Suppressor macrophage treated with lipopolysaccharide for 4 hours (primary cell): Measurements from ENCODE around the gene RCAN2.
"Not testable (repeated sequence)": the region's sequence is repeated elsewhere in the genome, so short reads cannot be mapped to it uniquely, and the experiment has no call there.

Experiments
- DNase-seq: peaks from one replicate; pipeline ENCODE4 v3.0.0-alpha.2; 2020

Gene RCAN2

DNA sequence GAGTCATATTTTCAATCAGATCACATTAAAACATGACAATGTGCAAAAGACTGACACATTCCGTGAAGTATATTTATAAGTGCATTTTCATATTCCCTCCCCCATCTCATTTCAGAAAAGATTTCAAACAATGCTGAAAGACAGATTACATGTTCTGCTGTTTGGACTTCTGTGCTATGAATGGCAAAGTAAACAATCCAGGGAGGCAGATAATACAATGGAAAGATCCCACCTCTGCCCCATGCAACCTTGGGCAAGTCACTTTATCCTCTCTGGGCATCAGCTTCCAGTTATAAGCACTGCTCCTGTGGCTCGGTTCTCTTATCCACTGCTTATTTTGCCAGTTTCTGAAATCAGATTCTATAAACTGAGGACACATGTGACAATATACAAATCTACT lies 110.2 kb downstream of the RCAN2 start:
- DNase-seq = no peak

DNA sequence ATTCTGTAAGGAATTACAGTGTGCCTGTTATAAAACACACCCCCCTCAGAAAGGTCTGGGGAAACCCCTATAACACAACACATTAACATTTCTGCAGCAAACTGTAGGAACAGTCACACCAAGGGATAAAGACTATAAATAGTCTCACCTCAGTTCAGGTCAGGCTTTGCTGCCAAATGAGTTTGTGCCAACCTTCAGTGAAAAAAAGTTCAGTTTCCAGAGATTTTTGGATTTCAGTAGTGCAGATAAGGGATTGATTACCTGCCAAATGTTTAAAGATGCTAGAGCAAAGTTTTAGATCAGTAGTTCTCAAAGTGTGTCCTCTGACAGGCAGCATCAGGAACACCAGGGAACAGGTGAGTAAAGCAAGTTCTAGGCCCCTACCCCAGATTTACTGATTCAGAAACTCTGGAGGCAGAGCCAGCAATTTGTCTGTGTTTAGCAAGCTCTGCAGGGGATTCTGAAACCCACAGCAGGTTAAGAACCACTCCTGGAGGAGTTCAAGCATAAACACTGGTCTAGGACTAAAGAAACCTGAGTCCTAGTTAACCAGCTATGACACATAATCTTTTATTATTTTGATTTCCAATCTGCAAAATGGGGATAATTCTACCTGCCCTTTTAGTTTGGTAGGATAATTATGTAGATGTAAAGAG lies 111.0 kb downstream of the RCAN2 start:
- no peak for DNase-seq

DNA sequence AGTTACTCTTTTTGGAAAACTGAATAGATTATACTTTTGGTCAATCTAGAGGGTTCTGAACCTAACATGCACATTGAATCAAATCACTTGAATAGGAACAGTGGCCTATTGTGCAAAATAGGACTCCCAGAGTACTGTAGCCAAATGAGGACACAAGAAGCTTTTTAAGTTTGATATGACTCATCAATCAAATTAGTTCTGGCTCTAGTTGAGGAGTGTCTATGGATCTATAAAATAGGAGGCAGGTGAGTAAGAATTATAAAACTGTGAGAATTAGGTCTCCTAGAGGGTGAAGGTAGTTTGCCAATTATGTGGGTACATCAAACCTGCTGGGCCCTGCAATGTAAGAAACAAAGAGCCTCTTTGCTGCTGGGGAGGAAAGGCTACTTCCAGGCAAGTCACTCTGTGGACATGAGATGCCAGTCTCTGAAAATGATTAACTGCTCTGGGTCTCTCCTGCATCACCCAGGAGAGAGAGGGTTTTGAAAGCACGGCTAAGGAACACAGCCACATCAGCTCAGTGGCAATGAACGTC lies 112.3 kb downstream of the RCAN2 start:
- DNase-seq = no peak

DNA sequence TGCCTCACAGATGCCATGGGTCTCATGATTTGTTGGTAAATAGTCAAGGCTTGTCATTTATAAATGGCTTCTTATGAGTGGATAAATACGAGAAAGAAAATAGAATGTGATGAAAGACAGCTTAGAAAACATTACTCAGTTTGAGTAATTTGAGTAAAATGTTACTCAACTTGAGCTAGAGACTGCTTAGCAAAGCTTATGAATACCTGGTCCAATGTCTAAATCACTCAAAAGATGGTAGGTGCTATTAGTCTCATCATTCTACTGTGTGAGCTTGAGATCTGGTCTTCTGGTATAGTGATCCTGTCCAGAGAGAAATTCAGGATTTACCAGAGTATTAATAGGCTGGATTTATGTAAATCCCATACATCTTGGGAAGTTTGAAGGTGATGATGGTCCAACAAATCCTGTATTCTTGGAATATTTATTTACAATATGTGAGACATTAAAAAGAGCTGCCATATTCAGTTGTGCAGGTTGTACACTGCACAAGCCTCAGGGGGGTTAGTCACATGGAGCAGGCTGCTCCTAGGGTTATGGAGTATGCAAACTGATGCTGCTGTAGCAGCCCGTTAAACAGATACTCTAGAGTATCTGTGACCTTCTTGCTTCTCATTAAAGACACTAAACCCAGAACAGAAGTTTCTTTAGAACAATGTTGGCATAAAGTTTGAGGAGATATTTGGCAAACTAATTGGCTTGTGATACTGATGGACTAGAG lies 112.9 kb downstream of the RCAN2 start:
- no peak for DNase-seq

DNA sequence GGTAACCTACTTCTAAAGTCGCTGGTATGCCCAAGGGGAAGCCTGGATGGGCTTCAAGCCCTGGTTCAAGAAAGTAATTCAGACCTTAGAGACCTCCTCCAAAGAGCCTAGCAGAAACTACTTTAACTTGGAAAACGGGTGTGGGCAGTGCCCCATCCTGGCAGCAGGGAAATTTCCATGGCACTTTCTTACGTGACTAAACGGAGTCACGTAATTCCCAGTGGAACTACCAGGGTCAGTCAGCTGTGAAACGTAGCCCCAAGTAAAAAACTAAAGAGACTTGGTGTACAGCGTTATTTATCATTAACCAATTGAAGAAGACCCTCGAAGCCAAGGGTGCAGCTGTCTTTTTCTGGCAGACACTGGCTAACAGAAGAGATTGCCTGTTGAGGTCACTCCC lies 114.0 kb downstream of the RCAN2 start:
- DNase-seq = no peak

DNA sequence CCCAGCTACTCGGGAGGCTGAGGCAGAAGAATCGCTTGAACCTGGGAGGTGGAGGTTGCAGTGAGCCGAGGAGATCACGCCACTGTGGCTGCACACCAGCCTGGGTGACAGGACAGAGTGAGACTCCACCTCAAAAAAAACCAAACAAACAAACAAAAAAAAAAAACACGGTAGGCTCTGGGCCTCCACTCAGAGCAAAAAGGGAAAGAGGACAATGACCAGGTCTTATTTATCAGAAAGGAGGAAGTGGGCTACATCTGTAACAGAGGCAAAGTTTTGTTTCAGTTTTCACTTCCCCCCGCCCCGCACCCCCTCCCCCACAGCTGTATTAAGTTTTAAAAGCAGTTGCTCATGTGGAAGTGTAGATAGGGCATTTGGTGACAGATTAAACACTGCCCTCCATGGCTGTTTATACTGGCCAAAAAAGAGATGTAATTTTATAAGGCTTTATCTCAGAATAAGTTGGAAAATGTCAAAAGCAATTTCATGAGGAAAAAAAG lies 114.6 kb downstream of the RCAN2 start:
- peak; percentile 62 for DNase-seq

DNA sequence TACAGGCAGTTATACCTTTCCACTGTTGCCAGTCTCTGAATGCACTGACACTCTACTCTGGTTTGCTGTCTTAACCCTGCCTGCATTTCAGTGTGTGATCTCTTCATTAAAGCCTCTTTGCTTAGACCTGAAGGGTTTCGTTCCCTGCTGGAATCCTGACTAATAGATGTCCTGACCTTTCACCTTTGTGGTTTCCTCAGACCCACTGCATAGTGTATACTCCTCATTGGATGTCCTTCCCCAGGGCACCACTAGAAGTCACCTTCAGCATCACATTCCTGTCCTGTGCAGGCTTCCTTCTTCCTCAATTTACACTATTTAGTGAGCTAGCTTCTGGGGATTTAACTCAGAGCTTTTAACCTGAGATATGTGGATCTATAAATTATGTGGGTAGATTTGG lies 120.6 kb downstream of the RCAN2 start:
- DNase-seq = no peak

DNA sequence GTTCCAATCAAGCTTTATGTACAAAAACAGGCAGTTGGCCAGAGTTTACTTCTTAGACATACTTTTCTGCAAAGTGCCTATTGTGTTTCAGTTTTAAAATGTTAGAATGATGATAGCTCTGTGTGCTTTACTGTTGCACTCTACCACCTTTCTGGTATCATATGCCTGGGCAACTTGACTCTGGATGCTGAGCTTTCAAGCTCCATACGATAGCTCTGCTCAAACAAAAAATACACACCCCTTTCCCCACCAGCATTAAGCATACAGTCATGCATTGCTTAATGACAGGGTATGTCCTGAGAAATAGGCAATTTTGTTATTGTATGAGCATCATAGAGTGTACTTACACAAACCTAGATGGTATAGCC lies 123.1 kb downstream of the RCAN2 start:
- no peak for DNase-seq

DNA sequence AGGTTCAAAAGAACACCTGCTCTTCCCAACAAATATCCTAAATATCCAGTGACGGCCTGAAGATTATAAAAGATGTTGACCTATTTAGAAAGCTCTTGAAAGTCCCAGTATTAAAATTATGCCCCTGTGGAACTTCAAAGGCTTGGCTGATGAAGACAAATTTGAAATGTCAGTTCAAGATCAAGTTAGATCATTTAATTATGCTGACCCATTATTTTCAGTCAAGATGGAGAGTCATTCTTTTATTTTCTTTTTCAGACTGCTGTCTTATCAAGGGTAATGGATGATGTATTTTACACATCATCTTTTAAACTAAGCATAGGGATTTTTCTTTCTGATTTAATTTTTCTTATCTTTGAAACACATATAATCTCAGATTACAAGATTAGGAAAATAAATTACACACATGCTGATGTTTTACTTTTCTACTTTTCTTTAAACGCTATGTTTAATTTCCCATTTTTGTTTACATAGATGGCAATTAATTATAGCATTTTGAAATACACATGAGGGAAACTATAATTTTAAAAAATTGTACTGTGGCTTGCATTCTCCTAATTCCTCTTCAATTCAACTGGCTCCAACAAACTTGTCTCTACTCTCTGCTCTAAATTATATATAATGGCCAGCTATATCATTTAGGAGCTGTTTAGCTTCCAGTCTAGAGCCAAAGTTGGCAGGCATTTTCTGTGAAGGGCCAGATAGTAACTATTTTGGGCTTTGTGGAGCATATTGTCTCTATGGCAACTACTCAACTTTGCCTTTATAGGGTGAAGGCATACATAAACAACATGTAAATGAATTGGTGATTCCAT lies 123.7 kb downstream of the RCAN2 start:
- DNase-seq = no peak

DNA sequence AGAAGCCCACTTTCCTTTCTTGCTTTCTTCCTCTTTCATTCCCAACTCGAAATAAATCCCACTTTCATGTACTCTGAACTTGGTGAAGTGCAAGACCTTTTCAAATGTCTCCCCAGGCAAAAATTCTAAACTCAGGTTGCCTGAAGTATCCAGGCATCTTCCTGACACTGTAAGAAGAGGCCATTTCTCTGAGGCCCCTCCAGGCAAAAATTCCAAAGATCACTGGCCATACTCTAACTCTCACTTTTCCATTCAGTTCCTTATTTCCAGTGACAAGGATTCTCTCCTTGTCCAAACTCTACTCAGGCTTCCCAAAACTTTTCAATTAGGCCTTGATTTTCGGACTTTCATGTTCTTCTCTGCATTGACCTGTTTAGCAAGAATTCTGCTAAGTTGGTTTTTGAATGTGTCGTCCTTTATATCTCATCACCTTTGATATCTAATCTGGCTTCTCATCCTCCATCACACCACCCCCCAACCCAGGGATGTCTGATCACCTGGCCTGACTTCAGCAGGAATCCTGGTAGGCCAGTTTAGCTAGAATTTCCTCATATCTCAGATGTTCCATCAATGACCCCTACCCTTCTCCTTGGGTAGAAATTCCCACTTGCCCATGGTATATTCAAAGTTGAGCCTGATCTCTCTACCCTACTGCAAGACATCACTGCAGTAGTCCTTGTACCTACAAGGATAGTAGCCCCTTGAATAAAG lies 124.9 kb downstream of the RCAN2 start:
- DNase-seq = no peak

DNA sequence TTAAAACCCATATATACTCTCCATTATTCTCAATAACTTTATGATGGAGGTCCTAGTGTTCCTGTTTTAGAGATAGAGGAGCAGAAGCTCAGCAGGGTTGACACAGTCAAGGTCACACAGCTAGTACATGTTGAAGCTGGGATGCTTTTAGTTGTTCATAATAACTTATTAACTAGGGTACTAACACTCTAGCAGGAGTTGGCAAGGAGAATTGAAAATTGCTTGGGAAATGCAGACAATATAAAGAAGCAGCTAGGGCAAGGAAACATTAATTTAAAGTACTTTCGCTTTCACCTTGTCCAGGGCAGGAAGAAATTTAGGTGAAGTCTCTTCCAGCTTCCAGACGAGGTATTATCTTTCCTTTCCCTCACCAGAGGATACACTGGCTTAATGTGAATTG lies 133.7 kb downstream of the RCAN2 start:
- no peak for DNase-seq

DNA sequence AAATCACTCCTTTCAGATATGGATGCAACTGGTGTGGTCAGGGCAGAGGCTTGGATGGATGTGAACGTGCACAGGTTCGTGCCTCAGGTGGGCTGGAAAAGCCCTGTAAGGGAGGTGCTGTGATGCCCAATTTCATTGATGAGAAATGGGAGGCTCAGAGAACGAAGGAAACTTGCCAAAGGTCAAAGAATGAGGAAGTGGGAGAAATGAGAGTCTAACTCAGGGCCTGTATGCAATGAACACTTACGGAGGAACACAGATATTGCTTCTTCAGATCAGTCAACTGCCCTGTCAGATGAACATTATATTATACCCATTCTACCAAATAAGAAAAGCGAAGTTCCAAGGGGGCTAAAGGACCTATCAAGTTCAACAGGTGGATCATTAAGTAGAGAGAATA lies 134.7 kb downstream of the RCAN2 start:
- DNase-seq = peak; percentile 16

DNA sequence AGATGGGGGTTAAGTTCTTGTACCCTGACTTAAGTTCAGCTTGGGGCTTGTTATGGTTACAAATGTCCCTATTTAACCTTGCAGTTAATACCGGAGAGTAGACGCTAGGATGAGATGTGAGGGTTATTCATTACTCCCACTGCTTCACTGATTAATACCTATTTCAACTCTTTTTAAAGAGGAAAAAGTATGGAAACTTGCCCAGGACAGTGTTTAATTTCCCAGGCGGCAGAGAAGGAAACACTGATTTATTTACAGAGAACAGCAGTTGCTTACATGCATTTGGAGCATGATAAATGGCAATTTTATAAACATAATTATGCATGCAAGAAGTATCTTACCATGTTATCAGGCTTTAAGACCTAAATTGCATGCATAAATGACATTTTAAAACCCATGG lies 137.7 kb downstream of the RCAN2 start:
- DNase-seq = no peak

DNA sequence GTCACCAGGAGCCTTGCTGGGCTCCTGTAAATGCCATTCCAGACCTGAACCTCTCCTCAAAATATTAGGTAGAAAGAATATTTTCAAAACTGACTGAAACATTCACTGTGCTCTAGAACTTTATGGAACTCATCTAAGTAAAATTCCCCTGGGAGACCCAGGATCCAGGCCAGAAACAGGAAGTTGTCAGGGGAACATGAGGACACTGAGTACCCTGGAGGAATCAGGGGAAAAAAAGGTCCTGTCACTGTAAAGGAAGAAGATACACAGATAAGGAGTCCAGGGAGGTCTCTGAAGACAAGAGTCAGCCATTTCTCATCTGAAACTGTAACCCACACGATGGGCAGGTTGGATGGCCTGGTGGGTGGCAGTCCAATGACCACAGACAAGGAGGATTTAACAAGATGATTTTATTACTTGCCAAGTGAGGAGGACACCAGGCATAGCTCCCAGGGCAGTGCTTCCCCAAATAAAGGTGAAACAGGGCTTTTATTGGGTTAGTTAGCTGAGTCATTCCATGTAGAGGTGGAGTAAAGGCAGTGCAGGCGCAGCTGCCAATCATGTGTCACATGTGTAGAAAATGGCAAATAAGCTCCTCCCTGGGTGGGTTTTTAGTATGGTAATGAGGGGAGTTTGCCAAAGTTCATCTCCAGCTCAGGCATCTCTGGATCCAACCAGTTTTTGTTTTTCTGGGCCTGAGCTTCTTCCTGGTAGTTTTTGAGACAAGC lies 138.5 kb downstream of the RCAN2 start:
- DNase-seq = no peak

DNA sequence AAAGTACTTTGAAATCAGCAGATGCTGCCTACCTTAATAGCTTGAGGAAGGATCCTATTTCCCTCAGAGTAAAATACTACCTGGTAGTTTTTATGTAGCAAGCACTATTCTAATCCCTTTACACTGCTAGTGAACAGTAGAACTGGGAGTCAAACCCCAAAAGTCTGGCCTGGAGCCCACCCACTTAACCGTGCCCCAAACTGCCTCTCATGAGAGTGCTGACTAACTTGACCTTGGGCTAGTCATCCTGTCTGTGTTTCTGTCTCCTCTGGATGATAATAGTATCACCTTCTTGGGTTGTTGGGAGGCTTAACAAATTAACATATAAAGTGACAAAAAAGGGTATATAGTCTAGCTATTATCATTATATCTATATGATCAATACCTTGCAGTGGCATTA lies 140.5 kb downstream of the RCAN2 start:
- no peak for DNase-seq

DNA sequence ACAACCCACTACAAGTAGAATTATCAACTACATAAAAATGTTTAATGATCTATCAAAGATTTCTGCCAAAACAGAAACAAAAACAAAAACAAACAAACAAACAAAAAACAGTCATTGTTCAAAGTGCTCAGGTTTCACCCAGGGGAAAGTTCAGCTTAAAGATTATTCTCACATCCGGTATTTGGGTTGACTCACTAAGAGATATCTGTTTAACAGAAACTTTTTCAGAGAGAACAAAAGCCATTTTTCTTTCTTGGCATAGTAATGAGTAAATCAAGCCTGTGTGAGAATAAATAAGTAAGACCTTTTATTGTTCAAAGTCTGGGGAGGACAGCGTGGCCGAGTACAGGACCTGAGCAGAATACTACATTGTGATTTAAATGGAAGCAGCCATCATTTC lies 143.6 kb downstream of the RCAN2 start:
- DNase-seq = no peak

DNA sequence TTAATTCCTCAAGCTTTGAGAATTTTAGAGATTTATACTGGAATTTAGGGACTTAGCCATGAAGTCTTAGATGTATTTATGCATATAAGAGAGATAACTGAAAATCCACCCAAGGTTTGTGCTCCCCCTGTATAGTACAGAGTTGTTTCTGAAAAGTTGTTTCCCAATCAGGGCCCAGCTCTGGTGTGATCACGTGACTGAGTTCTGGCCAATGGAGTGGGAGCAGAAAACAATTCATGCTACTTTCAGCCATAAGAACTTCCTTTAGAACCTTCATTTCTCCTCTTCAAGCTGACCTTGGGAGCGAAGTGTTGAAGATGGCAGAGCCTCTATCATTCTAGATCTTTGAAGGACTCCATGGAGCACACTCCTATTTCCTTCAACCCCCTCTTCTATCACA lies 151.0 kb downstream of the RCAN2 start:
- no peak for DNase-seq

DNA sequence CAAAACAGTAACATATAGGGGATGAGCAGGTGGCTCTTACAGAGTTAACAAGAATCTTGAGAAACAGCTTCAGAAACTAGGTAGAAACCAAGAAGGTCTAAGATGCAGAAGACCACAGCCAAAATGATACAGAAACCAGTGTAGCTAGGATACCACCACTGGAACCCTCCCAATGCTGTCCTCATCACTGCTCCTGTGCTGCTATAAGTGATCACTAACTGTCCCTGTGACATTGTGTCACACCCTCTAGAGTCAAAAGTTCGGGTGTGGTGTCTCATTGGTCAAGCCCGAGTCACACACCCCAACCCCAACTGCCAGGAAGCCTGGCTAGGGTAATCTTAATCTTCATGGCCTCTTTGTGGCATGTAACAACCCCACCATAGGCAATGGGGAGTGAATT lies 153.1 kb downstream of the RCAN2 start:
- DNase-seq = no peak

DNA sequence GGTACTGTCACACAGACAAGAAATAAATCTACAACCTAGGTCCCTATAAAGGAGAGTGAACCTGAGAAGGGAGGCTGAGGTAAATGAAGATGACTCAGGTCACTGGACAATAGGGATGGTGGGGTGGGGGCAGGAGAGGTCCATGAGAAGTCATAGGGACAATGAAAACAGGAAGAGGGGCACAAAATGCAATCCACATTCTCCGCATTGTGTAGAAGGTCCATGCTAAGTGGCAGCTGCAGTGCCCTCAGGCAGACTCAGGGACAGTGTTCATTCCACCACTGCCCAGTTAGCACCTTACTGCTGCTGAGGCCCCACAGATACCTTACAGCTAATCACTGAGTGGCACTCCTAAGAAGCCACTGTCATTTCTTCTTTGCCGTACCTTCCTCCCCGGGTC lies 156.8 kb downstream of the RCAN2 start:
- no peak for DNase-seq

DNA sequence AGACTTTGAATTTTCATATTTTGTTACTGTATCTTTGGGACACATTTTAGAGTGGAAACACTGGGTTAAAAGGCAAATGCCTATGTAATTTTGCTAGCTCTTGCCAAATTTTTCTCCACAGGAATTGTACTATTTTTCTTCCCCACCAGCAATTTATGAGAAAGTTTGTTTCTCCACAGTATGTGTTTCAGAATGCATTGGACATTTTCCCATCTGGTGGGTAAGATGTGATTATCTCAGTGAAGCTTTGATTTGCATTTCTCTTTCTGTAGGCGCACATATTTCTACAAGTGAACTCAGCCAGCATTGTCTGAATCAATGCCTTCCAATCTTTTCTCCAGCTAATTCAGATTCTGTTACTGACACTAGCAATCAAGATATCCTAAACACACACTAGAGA lies 157.8 kb downstream of the RCAN2 start:
- DNase-seq = no peak

DNA sequence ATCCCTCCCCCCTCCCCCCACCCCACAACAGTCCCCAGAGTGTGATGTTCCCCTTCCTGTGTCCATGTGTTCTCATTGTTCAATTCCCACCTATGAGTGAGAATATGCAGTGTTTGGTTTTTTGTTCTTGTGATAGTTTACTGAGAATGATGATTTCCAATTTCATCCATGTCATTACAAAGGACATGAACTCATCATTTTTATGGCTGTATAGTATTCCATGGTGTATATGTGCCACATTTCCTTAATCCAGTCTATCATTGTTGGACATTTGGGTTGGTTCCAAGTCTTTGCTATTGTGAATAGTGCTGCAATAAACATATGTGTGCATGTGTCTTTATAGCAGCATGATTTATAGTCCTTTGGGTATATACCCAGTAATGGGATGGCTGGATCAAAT lies 158.8 kb downstream of the RCAN2 start:
- DNase-seq = not testable (repeated sequence)

DNA sequence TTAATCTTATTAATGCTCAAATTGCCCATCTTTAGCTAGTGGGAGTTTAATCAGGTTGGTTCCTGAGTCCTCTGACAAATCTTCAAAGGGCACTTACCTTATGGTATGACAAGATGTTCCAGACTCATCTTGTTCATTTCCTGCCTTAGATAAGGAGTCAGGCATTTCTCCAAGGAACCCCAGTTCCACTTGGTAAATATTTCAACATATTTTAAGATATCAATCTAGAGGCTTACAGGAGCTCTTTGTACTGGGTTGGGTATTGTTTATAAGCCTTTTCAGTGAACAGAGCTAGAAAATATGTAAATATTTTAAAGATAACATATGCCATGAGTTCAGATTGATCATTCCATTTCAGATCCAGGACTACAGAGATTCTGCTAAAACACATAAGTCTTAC lies 159.8 kb downstream of the RCAN2 start:
- no peak for DNase-seq
